ENCODE results near the gene PGD. TPM values are rescaled to one million over a fixed set of nuclear protein-coding genes. Genes with fewer than 3 reads are reported as not detected.
A peak's percentile ranks its signal among the peaks of the same experiment; 100 is the strongest.

PGD gene
- total and polyA plus RNA-seq, 2 donors (not counting 1 experiment from before 2014, with no cell fraction given): 13.7 to 56.7 TPM

GRCh38 chr1:10400013-10400412 lies 1.1 kb downstream of the PGD start:
- H4K20me1 ChIP-seq (ENCODE audit: control insufficient read depth, insufficient read depth, low read length, poor library complexity, severe bottlenecking): peaks cover 4% of the 10 kb centered on the region
- H3K27me3 ChIP-seq (replicated peaks in 1 of 4; ENCODE audit: control extremely low read depth in 1 of 4, control insufficient read depth in 3 of 4, insufficient read depth in 4 of 4, low read length in 3 of 4): no peaks in the 10 kb centered on the region
- H3K27ac Mint-ChIP-seq: peak overlapping the region; percentile 83
- H3K4me1 ChIP-seq (ENCODE audit: control insufficient read depth in 2 of 2, insufficient read depth in 2 of 2, low read length in 2 of 2): peaks cover 9 to 17% of the 10 kb centered on the region in 2 donors
- WGBS (ENCODE audit: insufficient coverage): 60% methylated on average over 8 of the region's 8 CpGs
- TF ChIP-seq, protein P1, sequence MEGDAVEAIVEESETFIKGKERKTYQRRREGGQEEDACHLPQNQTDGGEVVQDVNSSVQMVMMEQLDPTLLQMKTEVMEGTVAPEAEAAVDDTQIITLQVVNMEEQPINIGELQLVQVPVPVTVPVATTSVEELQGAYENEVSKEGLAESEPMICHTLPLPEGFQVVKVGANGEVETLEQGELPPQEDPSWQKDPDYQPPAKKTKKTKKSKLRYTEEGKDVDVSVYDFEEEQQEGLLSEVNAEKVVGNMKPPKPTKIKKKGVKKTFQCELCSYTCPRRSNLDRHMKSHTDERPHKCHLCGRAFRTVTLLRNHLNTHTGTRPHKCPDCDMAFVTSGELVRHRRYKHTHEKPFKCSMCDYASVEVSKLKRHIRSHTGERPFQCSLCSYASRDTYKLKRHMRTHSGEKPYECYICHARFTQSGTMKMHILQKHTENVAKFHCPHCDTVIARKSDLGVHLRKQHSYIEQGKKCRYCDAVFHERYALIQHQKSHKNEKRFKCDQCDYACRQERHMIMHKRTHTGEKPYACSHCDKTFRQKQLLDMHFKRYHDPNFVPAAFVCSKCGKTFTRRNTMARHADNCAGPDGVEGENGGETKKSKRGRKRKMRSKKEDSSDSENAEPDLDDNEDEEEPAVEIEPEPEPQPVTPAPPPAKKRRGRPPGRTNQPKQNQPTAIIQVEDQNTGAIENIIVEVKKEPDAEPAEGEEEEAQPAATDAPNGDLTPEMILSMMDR (IDR thresholded peaks at IDR 0.05): no peak
- no peak for TF ChIP-seq EZH2 (IDR thresholded peaks at IDR 0.05; ENCODE audit: borderline replicate concordance, insufficient read depth, low read depth, low read length, poor library complexity, severe bottlenecking)
- ChIA-PET POLR2A (interaction anchor here (0.6 to 1.8 kb wide), 3 partner anchors 12 to 392 kb away, joined by 3 to 10 read pairs (median 6); no protein-coding TSS in a partner anchor), CTCF (interaction anchor here (2.5 to 3.1 kb wide), 2 partner anchors 11 to 30 kb away, joined by 11 to 18 read pairs; partner anchors contain the start of gene CENPS)
- peaks cover 22% of the 10 kb centered on the region for H3K4me1 Mint-ChIP-seq
- H3K4me2 ChIP-seq (replicated peaks; ENCODE audit: low read depth, low read length, poor library complexity, severe bottlenecking): peak overlapping the region; percentile 91
- no peaks in the 10 kb centered on the region for H3K9me3 ChIP-seq (ENCODE audit: control extremely low read depth in 1 of 3, control insufficient read depth in 2 of 3, insufficient read depth in 1 of 3, low read length in 2 of 3)
- intact Hi-C loops (cut with micrococcal nuclease): no loop called here
- peak overlapping the region; percentile 95 for H2AFZ ChIP-seq (ENCODE audit: insufficient read depth, low read depth, low read length, poor library complexity, severe bottlenecking)
- no peak for ATAC-seq (ENCODE audit: low read depth)
- H3K4me3 Mint-ChIP-seq: peak overlapping the region; percentile 90
- H3K27ac ChIP-seq (ENCODE audit: low read length in 2 of 2): no peak overlapping the region
- DNase-seq: no peak
- H3K4me3 ChIP-seq (ENCODE audit: control extremely low read depth in 1 of 5, extremely low read depth in 1 of 5, insufficient read depth in 1 of 5, low read depth in 2 of 5, low read length in 4 of 5): peak overlapping the region; percentile 62 to 84 (median 76)
- H3K9ac ChIP-seq (ENCODE audit: low read length): peak overlapping the region; percentile 76
- H3K36me3 ChIP-seq (replicated peaks in 1 of 2; ENCODE audit: control extremely low read depth in 1 of 2, control insufficient read depth in 1 of 2, extremely low read depth in 1 of 2, insufficient read depth in 2 of 2, low read length in 1 of 2): peaks cover 2 to 19% of the 10 kb centered on the region in 2 experiments
- no peaks in the 10 kb centered on the region for H3K27me3 Mint-ChIP-seq
- no peaks in the 10 kb centered on the region for H3K9me3 Mint-ChIP-seq (ENCODE audit: insufficient read depth)
- peaks cover 11% of the 10 kb centered on the region for H3K79me2 ChIP-seq (ENCODE audit: control insufficient read depth, insufficient read depth, low read length)

DNA sequence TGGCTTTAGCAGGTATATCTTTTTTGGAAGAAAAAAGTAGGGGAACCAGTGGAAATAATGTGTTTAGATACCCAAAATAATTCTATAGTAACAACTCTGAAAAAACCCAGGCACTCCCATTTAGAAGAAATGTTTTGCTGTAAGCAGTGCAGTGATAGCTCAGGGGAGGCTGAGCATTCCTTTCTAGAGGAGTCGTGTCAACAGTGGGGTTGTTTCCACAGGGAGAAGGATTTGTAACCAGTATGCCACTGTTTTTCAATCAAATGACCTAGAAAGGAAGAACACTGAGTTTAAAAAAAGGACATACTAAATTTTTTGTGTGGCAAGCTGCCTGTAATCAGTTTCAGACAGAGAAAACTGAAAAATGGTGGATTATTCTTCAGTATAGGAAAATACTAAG lies 2.4 kb downstream of the PGD start:
- H3K4me1 Mint-ChIP-seq: peaks cover 22% of the 10 kb centered on the region
- Histone ChIP-seq H3K79me2 (ENCODE audit: control insufficient read depth, insufficient read depth, low read length) (peaks cover 11% of the 10 kb centered on the region), H3K9me3 (ENCODE audit: control extremely low read depth in 1 of 3, control insufficient read depth in 2 of 3, insufficient read depth in 1 of 3, low read length in 2 of 3) (no peaks in the 10 kb centered on the region), H3K27ac (ENCODE audit: low read length in 2 of 2) (no peak overlapping the region), H3K27me3 (replicated peaks in 1 of 4; ENCODE audit: control extremely low read depth in 1 of 4, control insufficient read depth in 3 of 4, insufficient read depth in 4 of 4, low read length in 3 of 4) (no peaks in the 10 kb centered on the region), H3K4me3 (ENCODE audit: control extremely low read depth in 1 of 5, extremely low read depth in 1 of 5, insufficient read depth in 1 of 5, low read depth in 2 of 5, low read length in 4 of 5) (peak overlapping the region in 1 of 5 experiments; percentile 1), H3K4me2 (replicated peaks; ENCODE audit: low read depth, low read length, poor library complexity, severe bottlenecking) (no peak overlapping the region), H2AFZ (ENCODE audit: insufficient read depth, low read depth, low read length, poor library complexity, severe bottlenecking) (no peak overlapping the region), H3K9ac (ENCODE audit: low read length) (no peak overlapping the region), H3K36me3 (replicated peaks in 1 of 2; ENCODE audit: control extremely low read depth in 1 of 2, control insufficient read depth in 1 of 2, extremely low read depth in 1 of 2, insufficient read depth in 2 of 2, low read length in 1 of 2) (peaks cover 2 to 23% of the 10 kb centered on the region in 2 experiments), H3K4me1 (ENCODE audit: control insufficient read depth in 2 of 2, insufficient read depth in 2 of 2, low read length in 2 of 2) (peaks cover 9 to 17% of the 10 kb centered on the region in 2 donors), H4K20me1 (ENCODE audit: control insufficient read depth, insufficient read depth, low read length, poor library complexity, severe bottlenecking) (peaks cover 4% of the 10 kb centered on the region)
- no peak for DNase-seq
- intact Hi-C loops (cut with micrococcal nuclease): no loop called here
- no peak for ATAC-seq (ENCODE audit: low read depth)
- no peak overlapping the region for H3K27ac Mint-ChIP-seq
- WGBS (ENCODE audit: insufficient coverage): 83% methylated on average over 1 of the region's 1 CpG
- TF ChIP-seq EZH2 (IDR thresholded peaks at IDR 0.05; ENCODE audit: borderline replicate concordance, insufficient read depth, low read depth, low read length, poor library complexity, severe bottlenecking): no peak
- TF ChIP-seq, protein P1 (IDR thresholded peaks at IDR 0.05): no peak
- ChIA-PET CTCF (interaction anchor here (0.6 to 3.1 kb wide), 3 partner anchors 8 to 29 kb away, joined by 3 to 18 read pairs (median 4); partner anchors contain the start of gene CENPS), POLR2A (no interaction called here)
- H3K27me3 Mint-ChIP-seq: no peaks in the 10 kb centered on the region
- no peak overlapping the region for H3K4me3 Mint-ChIP-seq
- no peaks in the 10 kb centered on the region for H3K9me3 Mint-ChIP-seq (ENCODE audit: insufficient read depth)

Data from B cell (primary cell).